Measurements from ENCODE around the gene BIRC3. TPM values are rescaled to one million over a fixed set of nuclear protein-coding genes. Genes with fewer than 3 reads are reported as not detected.

BIRC3 gene
- total and polyA plus RNA-seq, 2 donors (not counting 1 experiment from before 2014, with no cell fraction given), result 107 to 428 TPM

DNA sequence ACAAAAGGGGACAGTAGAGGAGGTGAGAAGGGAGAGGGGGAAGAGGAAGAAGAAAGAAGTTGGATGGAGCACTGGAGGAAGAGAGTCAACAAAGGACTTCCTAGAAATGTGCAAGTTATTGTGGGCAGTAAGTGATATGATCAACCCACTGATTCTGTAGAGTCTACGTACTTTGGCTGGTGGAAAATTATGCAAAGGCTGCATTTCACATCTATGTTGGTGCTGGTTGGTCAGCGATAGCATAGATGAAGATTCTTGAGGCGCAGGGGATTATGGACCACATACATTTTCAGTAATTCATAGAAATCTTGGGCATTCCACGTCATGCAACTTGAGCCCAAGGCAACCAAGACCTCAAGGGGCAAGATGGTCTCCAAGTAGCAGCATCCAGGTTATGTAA, 12.6 kb upstream of the BIRC3 start:
- CTCF ChIA-PET, result no interaction called here
- no peaks in the 10 kb centered on the region for H3K27me3 ChIP-seq (replicated peaks in 1 of 4; ENCODE audit: control extremely low read depth in 1 of 4, control insufficient read depth in 3 of 4, insufficient read depth in 4 of 4, low read length in 3 of 4)
- no peaks in the 10 kb centered on the region for H3K36me3 ChIP-seq (replicated peaks in 1 of 2; ENCODE audit: control extremely low read depth in 1 of 2, control insufficient read depth in 1 of 2, extremely low read depth in 1 of 2, insufficient read depth in 2 of 2, low read length in 1 of 2)
- POLR2A ChIA-PET, result no interaction called here
- WGBS (ENCODE audit: insufficient coverage), result no CpG with 5 or more reads among the region's 4 CpGs
- H3K9me3 ChIP-seq (ENCODE audit: control extremely low read depth in 1 of 3, control insufficient read depth in 2 of 3, insufficient read depth in 1 of 3, low read length in 2 of 3), result peaks cover 5 to 26% (median 15%) of the 10 kb centered on the region in 3 donors
- Mint-ChIP-seq H3K4me3 (peak overlapping the region; percentile 48), H3K9me3 (ENCODE audit: insufficient read depth) (peaks cover 10% of the 10 kb centered on the region), H3K27me3 (no peaks in the 10 kb centered on the region), H3K4me1 (peaks cover 74% of the 10 kb centered on the region), H3K27ac (peak overlapping the region; percentile 93)
- DNase-seq, result no peak
- no peak overlapping the region for H2AFZ ChIP-seq (ENCODE audit: insufficient read depth, low read depth, low read length, poor library complexity, severe bottlenecking)
- peak overlapping the region; percentile 71 for H3K4me2 ChIP-seq (replicated peaks; ENCODE audit: low read depth, low read length, poor library complexity, severe bottlenecking)
- H3K79me2 ChIP-seq (ENCODE audit: control insufficient read depth, insufficient read depth, low read length), result peaks cover 63% of the 10 kb centered on the region
- H3K27ac ChIP-seq (ENCODE audit: low read length in 2 of 2), result peak overlapping the region; percentile 82 to 92
- intact Hi-C loops (cut with micrococcal nuclease), result loop anchor here (5.0 kb wide), 1 partner anchor 43 kb away; the partner anchor contains the start of gene BIRC2
- no peak for TF ChIP-seq EZH2 (IDR thresholded peaks at IDR 0.05; ENCODE audit: borderline replicate concordance, insufficient read depth, low read depth, low read length, poor library complexity, severe bottlenecking)
- TF ChIP-seq CTCF (IDR thresholded peaks at IDR 0.05), result no peak
- ATAC-seq (ENCODE audit: low read depth), result no peak
- no peaks in the 10 kb centered on the region for H4K20me1 ChIP-seq (ENCODE audit: control insufficient read depth, insufficient read depth, low read length, poor library complexity, severe bottlenecking)
- H3K4me1 ChIP-seq (ENCODE audit: control insufficient read depth in 2 of 2, insufficient read depth in 2 of 2, low read length in 2 of 2), result peaks cover 80 to 88% of the 10 kb centered on the region in 2 donors
- H3K9ac ChIP-seq (ENCODE audit: low read length), result no peak overlapping the region
- peak overlapping the region in 1 of 5 experiments; percentile 6 for H3K4me3 ChIP-seq (ENCODE audit: control extremely low read depth in 1 of 5, extremely low read depth in 1 of 5, insufficient read depth in 1 of 5, low read depth in 2 of 5, low read length in 4 of 5)

DNA sequence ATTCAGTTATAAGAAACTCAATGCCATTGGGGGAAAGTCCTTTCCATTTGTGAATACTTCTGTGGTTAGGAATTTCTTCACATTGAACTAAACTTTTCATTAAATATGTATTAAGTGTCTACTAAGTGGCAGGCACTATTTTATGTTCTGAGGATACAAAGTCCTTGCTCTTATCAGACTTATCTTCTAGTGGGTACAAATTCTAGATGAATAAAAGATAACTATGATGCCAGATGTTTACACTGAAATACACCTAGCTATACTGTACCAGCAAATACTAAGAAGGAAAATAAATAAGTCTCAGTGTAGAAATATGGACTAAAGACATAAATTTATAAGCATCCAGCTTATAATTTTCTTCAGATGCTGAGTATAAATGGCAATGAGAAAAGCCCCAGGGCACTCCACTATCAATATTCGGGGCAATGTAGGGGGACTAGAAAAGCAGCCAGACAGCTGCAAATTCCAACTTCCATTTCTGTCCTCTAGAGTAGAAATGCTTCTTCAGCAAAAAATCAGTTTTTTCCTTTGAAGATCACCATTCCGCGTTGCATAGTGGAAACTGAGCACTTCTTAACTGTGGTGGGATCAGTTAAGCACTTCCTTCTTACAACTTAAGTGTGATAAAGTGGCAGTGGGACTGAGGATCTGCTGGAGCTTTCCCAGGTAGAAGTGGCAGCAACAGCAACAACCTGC, 11.8 kb upstream of the BIRC3 start:
- H3K4me2 ChIP-seq (replicated peaks; ENCODE audit: low read depth, low read length, poor library complexity, severe bottlenecking), result peak overlapping the region; percentile 71
- Mint-ChIP-seq H3K9me3 (ENCODE audit: insufficient read depth) (peaks cover 6% of the 10 kb centered on the region), H3K27me3 (no peaks in the 10 kb centered on the region), H3K27ac (peak overlapping the region; percentile 93), H3K4me1 (peaks cover 69% of the 10 kb centered on the region), H3K4me3 (peak overlapping the region; percentile 60)
- H3K9me3 ChIP-seq (ENCODE audit: control extremely low read depth in 1 of 3, control insufficient read depth in 2 of 3, insufficient read depth in 1 of 3, low read length in 2 of 3), result peaks cover 5 to 30% (median 15%) of the 10 kb centered on the region in 3 donors
- no peaks in the 10 kb centered on the region for H3K36me3 ChIP-seq (replicated peaks in 1 of 2; ENCODE audit: control extremely low read depth in 1 of 2, control insufficient read depth in 1 of 2, extremely low read depth in 1 of 2, insufficient read depth in 2 of 2, low read length in 1 of 2)
- POLR2A ChIA-PET, result interaction anchor here (1.1 to 2.9 kb wide), 4 partner anchors 9 to 13 kb away, joined by 10 to 29 read pairs (median 16); no protein-coding TSS in a partner anchor
- intact Hi-C loops (cut with micrococcal nuclease), result loop anchor here (1.0 to 5.0 kb wide), 4 partner anchors 7 to 42 kb away; partner anchors contain the start of genes BIRC2 and BIRC3
- WGBS (ENCODE audit: insufficient coverage), result 92% methylated on average over 2 of the region's 3 CpGs
- DNase-seq (no peak), ATAC-seq (ENCODE audit: low read depth) (no peak)
- H2AFZ ChIP-seq (ENCODE audit: insufficient read depth, low read depth, low read length, poor library complexity, severe bottlenecking), result peak overlapping the region; percentile 57
- H3K9ac ChIP-seq (ENCODE audit: low read length), result peak overlapping the region; percentile 47
- CTCF ChIA-PET, result interaction anchor here (1.1 to 17.9 kb wide), 8 partner anchors 10 to 37 kb away, joined by 3 to 588 read pairs (median 8); partner anchors contain the start of gene BIRC3
- H3K27ac ChIP-seq (ENCODE audit: low read length in 2 of 2), result peak overlapping the region; percentile 82 to 92
- H3K4me1 ChIP-seq (ENCODE audit: control insufficient read depth in 2 of 2, insufficient read depth in 2 of 2, low read length in 2 of 2), result peaks cover 75 to 80% of the 10 kb centered on the region in 2 donors
- peak overlapping the region in 1 of 5 experiments; percentile 42 for H3K4me3 ChIP-seq (ENCODE audit: control extremely low read depth in 1 of 5, extremely low read depth in 1 of 5, insufficient read depth in 1 of 5, low read depth in 2 of 5, low read length in 4 of 5)
- peaks cover 63% of the 10 kb centered on the region for H3K79me2 ChIP-seq (ENCODE audit: control insufficient read depth, insufficient read depth, low read length)
- no peaks in the 10 kb centered on the region for H4K20me1 ChIP-seq (ENCODE audit: control insufficient read depth, insufficient read depth, low read length, poor library complexity, severe bottlenecking)
- H3K27me3 ChIP-seq (replicated peaks in 1 of 4; ENCODE audit: control extremely low read depth in 1 of 4, control insufficient read depth in 3 of 4, insufficient read depth in 4 of 4, low read length in 3 of 4), result no peaks in the 10 kb centered on the region
- TF ChIP-seq CTCF (IDR thresholded peaks at IDR 0.05) (no peak), EZH2 (IDR thresholded peaks at IDR 0.05; ENCODE audit: borderline replicate concordance, insufficient read depth, low read depth, low read length, poor library complexity, severe bottlenecking) (no peak)

Data from B cell (primary cell).